Fibroblast of skin of right quadriceps (primary cell): Measurements from ENCODE around the gene DCAF5.
A peak's percentile ranks its signal among the peaks of the same experiment; 100 is the strongest.
"Not testable (repeated sequence)": the region's sequence is repeated elsewhere in the genome, so short reads cannot be mapped to it uniquely, and the experiment has no call there.

Source experiments
- DNase-seq: peaks from one replicate; pipeline ENCODE4 v3.0.0-alpha.2; 2013

The DCAF5 gene

DNA sequence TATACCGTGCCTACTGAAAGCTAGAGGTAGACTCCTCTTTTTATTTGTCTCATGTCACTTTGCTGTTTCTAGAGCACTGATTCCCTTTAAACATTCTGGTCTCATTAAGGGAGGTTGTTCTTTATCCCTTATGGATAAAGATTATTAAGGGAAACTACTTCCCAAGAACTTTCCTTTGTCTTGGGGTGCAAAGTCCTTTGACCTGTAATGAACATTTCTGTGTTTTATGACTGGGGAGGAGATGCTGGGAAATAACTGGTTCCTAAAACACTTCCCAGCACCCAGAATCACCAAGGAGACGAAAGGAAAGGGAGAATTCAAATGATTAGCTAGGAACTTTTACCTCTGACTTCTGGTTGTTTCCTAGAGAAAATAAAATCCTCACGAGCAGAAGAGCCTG, 110.6 kb downstream of the DCAF5 start:
- no peak for DNase-seq

DNA sequence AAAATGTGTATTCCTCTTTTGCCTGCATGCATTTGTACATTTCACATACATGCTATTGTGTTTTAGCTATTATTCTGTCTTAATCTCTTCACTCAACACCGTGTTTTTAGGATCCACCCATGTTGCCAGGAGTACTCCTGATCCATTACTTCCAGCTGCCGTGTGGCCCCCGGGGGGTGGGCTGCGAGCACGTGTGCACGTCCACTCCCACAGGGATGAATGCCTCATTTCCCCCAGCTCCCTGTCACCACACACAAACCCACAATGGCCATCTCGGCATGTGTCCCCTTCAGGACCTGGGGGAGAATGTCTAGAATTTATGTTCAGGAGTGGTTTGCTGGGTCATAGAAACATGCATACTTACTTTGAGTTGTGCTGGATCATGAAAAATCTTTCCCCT, 111.1 kb downstream of the DCAF5 start:
- no peak for DNase-seq

DNA sequence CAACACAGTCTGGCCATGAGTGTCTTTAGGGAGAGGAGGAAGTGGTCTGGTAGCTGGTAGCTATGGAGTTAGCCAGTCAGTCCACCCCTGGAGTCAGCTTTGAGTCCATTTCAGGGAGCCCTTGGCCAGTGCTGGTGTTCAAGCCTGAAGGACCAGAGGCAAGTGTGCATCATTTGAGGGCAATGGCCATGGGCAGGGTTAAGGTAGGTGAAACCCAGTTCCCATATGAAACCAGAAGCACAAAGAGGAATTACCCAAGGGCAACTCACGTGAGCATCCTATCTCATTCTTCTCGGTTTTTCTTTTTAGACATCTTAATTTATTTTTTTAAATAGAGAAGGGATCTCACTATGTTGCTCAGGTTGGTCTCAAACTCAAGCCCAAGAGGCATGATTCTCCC, 112.6 kb downstream of the DCAF5 start:
- DNase-seq, result no peak

DNA sequence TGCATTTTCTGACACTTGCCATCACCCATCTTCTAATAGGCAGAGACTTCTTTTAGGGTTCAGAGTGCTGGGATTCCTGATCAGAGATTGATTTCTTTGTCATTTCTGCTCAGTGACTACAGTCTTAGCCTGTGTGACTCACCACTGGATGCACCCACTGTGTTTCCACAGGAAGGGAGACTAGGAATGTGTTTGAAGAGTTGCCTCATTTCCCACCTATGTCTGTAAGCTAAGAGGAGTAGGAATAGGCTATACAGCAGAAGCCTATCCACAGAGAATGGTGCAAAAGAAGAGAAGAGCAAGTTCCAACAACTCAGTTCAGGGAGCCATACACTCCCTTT, 113.7 kb downstream of the DCAF5 start:
- peak; percentile 82 for DNase-seq

DNA sequence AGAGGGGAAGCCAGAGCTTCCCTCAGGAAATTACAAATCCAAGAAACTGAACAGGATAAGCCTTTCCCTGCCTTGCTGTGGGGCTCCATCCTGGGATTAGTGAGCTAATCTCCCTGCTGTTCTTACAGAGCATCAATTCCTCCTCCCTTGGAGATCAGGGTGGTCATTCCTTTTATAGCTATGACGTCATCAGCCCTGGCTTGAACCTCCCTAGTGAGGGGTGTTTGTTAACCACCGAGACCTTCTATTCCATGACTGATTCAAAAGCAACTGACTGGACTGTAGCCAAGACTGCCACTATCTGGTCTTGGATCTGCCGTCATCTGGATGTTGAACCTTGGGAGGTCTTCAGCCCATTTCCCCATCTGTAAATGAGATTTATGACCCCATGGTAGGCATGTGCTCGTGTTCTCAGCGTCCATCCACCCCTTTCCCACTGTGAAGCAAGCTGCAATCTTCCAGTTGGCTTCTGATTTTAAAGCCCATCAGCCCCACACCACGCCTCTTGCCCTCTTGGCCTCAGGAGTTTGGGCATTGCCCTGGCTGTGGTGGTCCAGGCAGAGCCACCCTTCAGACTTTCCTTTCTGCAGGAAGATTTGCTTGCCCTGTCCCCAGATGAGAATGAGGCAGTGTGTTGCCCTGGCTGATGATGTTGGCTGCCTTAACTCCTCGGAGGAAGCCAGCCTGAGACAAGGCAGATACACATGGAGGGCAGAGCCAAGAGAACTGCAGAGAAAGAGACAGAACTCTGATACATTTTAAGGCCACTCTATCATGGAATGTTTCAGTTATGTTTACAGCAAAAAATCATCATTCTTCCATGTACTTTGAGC, 114.2 kb downstream of the DCAF5 start:
- peak; percentile 98 for DNase-seq

DNA sequence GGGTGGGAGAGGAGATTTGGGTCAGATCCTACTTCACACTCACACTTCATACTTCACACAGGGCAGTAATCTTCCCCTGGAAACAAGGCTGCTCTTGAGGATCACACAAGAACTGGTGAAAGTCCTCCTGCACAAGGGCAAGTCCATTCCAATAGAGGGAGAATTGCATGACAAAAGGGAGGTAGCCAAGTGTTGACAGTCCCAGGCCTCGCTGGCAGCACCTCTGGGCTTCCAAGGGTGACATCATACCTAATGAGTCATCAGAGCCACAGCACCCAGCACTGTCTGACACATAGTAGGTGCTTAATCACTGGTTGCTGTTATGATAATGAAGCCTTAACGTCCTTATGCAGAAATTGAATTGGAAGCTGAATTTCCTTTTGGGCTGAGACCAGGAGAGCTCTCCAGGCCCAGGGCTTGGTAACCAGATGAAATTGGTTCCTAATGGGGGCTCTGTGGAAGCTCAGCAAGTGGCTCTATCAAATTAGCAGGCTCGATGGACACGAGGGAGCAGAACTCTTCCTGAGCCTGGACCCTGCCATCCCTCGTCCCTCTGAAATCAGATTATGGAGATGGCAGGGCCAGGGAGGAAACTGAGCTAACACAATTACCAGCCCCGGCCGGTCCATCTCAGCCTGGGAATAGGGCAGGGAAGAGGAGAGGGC, 115.0 kb downstream of the DCAF5 start:
- peak; percentile 61 for DNase-seq

DNA sequence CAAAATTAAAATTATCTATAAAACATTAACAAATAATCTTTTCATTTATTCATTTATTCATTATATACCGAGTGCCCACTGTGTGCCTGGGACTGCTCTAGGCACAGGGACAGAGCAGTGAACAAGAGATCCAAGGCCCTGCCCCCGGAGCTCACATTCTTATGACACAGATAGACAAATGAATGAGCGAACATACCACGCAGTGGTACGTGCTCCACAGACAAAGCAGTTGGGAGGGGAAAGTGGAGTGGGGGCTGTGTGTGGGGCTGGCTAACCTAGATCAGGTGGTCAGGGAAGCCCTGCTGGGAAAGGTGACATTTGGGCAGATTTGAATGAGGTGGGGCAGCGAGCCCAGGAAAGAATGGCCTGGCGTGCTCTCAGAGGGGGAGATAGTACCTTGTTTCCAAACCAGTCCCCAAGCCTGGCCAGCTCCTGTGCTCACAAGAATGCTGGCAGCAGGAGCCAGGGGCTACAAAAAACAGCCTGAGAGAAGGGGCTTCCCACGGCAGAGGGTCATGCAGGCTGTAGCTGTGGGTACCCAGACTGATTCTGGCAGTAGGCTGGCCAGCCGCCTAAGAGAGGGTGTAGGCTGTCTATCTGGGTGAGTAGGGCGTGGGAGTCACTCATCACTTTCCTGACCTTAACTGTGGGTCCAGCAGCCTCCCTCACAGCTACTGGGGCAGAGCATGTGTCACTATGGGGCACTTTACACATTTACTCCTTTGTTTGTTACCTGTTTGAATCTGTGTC, 116.0 kb downstream of the DCAF5 start:
- DNase-seq, result peak; percentile 53

DNA sequence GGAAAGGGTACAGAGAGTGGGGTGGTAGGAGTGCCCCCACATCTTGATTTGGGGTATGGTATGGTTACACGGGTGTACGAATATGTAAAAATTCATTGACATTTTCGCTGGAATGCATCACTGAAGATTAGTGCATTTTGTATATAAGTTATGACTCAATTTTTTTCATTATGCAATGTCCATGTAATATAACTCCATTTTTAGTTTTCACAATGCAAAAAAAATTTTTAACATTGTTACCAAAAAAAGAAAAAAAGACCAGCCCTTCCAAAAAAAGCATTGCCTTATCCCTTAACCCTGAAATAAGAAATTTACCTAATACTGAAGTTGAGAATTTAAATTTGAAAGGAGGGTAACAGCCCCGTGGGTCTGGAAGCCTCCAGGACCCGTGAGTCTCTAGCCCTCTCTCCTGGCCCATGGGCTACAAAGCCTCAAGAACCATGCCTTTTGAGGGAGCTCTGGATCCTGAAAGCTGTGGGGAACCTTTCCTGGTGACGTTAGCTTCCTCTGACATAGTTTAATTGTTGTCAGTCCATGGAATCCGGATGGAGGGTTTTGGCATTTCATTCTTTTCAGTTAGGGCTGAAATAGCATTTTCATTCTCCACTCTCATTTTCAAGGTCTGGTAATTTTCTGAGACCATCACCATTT, 118.2 kb downstream of the DCAF5 start:
- peak; percentile 70 for DNase-seq

DNA sequence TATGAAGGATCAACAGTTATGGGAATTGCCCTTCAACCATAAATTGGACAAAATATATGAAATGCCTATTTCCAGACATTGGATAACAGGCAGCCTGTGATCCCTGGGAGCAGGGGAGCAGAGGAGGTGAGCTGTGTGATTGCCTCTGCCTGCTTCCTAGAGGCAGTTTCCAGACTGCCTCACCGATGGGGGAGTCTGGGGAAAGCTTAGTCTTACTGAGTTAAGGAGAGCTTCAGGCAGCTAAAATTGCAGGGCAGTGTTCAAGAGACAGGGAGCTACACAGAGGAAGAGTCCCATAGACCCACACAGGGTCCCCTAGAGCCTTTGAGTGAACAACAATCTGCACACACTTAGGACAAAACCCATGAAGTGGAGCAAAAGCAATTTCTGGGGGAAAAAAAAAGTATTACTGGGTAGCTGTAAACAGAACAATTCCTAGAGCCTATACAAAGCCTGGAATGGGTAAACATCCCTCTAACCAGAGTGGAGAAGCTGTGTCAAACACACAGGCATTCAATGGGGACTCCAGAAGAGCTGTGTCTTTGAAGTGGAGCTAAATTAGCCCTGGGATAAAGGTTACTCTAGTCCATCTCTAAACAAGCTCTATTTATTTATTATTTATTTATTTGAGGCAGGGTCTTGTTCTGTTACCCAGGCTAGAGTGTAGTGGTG, 125.5 kb downstream of the DCAF5 start:
- no peak for DNase-seq

DNA sequence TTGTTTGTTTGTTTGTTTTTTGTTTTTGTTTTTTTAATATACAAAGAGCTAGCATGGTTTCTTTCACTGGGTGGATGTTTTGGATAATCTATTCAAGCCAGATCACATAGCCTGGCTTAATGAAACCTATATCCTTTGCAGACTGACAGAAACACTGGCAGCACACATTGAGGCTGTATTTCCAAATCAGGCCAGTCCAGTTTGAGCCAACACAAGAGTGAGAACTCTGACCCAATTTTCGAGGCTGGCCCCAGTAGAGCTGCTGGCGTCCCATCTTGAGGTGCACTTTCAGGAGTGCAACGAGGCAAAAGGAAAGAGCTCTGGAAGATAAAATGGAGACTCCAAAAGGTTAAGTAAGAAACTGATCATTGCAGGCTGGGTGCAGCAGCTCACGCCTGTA, 129.9 kb downstream of the DCAF5 start:
- DNase-seq, result no peak

DNA sequence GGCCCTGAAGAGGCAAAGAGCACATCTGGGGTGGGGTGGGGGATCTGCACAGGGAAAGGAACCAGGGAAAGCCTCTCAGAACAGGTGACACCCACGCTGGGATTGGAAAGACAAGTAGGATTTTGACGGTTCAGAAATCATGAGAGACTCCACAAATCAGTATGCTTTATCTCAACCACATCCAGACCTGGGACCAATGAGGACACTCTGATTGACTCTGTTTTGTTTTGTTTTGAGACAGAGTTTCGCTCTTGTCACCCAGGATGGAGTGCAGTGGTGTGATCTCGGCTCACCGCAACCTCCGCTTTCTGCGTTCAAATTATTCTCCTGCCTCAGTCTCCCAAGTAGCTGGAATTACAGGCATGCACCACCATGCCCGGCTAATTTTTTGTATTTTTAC, 130.8 kb downstream of the DCAF5 start:
- not testable (repeated sequence) for DNase-seq

DNA sequence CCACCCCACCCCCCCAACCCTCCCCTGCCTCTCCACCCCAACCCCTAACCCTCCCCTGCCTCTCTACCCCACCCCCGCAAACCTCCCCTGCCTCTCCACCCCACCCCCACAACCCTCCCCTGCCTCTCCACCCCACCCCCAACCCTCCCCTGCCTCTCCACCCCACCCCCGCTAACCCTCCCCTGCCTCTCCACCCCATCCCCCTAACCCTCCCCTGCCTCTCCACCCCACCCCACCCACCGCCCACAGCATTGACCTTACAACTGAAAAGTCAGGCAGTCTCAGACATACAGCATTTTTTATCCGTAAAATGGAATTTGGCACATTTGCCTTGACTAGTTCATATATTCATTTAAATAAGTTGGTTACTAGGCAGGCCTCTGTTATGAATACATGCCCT, 135.2 kb downstream of the DCAF5 start:
- no peak for DNase-seq

DNA sequence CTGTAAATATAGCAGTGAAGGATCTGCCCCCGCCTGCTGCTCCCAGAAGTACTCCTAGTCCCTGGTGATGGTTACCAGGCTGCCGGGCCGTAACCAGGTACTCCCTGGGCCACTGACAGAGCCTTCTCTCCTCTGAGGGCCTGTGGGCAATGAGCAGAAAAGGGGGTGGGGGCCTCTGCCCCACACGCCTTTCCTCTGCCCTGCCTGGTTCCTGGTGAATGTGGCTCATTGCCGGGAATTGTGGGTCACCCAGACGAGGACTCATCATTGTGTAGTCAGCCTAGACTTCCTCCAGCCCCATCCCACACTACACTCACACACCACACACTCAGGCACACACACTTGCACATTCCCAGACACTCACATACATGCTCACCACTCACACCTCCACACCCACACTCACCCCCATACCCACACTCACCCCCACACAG, 138.1 kb downstream of the DCAF5 start:
- peak; percentile 19 for DNase-seq

DNA sequence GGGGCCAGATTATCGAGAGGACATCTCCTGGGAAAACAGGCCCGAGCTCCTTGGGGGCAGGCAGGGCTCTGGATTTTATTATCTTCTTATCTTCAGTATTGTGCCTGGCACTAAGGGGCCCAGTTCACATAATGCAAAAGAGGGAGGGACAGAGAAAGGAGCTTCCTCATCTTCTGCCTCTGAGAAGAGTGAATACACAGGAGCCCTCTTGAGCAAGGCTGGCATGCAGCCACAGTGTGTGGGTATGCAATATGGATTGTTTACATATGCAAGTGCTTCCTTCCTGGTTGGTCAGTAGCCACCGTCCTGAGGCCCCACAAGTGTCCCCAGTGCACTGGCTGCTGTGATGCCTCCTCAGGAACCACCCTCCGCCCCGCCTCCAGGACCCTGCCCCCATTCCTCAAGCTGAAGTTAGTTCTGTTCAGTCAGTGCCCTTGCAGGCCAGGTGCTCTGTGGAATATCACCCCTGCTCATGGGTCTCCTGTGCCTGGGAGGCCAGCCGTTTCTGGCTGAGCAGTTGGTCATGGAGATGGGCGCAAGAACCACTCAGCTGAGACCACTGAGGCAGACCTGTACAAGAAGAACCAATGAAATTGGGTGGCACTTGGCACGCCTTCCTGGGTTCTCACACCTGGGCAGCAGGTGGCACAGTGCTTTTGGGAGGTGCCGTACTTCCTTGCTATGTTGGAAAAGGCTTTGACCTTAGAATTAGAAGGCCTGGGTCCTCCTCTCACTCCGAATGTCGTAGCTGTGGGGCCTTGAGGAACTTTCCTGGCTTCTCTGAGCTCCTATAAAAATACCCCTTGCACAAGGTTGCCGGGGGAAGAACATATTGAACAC, 138.8 kb downstream of the DCAF5 start:
- DNase-seq, result peak; percentile 70

DNA sequence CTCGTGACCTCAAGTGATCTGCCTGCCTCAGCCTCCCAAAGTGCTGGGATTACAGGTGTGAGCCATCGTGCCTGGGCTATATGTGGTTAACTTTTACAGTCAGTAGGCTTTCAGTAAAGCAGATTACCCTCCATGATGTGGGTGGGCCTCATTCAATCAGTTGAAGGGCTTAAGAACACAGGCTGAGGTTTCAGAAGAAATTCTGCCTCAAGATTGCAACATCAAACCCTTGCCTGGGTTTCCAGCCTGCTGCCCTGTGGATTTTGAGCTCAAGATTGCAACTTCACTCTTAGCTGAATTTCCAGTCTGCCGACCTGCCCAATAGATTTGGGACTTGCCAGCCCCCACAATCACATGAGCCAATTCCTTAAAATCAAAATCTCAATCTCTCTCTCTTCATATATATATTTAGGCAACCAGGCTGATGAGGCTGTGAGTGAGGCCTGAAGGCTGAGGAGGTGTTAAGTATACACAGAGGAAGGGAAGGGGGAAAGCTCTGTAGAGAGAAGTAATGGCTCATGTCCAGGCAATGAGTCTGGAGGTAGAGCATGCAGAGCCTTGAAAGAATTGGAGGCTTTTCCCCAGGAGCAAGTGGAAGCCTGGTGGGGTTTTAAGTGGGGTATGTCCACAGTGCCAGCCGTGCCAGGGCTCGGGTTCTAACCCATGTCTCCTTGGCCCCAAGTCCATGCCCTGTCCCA, 140.5 kb downstream of the DCAF5 start:
- DNase-seq, result peak; percentile 20

DNA sequence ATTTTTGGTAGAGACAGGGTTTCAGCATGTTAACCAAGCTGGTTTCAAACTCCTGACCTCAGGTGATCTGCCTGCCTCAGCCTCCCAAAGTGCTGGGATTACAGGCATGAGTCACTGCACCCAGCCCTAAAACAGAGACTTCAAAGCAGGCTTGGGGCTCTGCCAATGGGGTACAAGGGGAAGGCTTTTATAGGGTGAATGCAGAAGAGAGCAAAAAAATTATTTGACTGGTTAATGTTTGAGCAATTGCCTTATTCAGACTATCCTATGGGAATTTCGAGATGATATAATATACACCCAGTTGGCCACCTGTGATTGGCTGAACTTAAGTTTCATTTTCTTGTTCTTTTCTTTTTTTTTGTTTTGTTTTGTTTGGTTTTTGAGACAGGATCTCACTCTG, 142.3 kb downstream of the DCAF5 start:
- peak; percentile 30 for DNase-seq

DNA sequence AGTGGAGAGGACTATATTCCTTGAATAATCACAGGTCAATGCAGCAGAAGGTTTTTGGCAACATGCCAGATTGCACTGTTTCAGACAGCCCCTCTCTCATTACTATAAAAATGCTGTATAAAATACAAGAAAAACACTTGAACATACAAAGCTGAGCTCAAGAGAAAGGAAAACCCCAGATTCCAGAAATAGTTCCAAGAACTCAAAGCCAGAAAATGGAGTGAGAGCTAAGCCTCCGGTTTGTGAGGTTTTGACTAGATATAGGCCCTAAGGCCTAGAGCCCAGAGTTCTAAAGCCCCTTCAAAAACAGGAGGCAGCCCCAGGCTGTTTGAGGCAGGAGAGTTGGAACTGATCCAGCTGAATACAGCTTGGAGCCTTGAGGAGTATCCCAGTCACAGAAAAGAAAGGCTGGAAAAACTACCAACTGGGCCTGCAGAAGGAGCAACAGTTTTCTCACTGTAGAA, 144.5 kb downstream of the DCAF5 start:
- DNase-seq, result peak; percentile 62

DNA sequence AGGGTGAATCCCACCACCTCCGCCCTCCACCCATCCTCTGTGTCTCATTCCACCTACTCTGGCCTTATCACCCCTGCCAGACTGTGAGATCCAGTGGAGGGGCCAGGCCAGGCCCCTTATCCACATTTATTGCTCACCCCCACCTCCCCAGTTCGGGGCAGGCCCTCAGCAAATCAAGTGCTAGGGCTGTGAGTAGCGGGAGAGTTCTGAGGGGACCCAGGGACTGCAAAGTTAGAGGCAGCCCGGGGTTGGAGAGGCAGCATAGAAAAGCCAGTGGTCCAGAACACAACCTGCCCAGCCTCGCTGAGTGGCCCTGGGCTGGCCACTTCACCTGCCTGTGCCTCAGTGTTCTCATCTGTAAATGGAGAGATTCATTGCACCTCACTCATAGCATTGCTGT, 146.6 kb downstream of the DCAF5 start:
- DNase-seq, result no peak

DNA sequence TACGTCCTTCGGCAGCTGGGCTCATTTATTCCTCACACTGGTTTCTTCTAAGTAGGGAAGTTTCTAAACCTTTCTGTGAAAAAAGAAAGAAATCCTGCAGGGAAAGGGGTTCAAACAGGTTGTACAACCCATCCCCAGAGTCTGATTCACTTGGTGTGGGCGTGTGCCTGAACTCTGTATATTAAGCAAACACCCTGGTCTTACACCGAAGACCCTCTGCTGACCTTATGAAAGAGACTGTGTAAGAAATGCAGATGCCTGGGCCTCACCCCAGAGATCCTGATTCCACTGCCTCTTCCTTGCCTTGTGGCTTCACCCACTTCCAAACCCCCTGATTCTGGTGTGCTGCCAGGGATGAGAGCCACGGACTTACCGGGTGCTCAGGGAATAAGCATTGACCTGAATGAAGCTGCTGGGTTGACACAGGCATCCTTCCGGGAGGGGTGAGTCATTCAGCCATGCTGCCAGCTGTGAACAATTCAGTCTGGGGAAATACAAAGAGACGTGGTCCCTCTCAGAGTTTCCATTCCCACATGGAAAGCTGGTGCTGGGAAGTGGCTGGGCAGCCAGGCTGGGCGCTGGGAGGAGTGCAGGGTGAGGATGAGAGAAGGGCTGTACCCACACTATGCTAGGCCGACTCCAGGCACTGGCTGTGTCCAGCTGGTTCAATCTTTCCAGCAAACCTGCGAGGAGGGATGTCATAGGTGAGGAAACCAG, 147.3 kb downstream of the DCAF5 start:
- DNase-seq, result peak; percentile 91

DNA sequence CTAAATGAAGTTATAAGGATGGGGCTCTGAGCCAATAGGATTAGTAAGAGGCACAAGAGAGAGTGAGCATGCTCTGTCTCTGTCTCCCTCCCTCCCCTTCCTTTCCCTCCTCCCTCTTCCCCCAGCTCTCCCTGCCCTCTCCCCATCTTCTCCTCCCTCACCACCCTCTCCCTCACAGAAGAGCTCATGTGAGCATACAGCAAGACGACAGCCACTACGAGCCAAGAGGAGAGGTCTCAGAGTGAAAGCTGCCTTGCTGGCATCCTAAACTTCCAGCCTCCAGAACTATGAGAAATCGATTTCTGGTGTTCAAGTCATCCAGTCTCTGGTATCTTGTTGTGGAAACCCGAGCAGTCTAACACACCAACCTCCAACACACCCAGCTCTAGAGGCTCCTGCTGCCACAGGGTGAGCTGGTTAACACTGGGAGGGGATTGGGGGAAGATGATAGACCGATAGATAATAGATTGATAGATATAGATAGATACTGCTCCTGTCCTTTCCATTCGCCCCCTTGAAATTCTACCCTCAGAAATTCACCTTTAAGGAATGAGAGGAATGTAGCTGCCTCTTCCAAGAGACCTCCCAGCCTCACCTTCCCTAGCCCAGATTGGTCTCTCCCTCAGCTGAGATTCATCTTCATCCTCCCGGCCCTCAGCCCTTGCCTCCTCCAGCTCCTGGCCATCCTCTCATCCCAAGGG, 148.0 kb downstream of the DCAF5 start:
- DNase-seq, result peak; percentile 50
